Body of pancreas (tissue), 4 donors: ENCODE data around the gene NXF3. TPM values are rescaled to one million over a fixed set of nuclear protein-coding genes. Genes with fewer than 3 reads are reported as not detected.
"Not testable (repeated sequence)": the region's sequence is repeated elsewhere in the genome, so short reads cannot be mapped to it uniquely, and the experiment has no call there.

Source experiments
- ATAC-seq: fragments of 150-250 bp; one replicate; pipeline ENCODE4 v1.9.1; 2016
- DNase-seq, 4 donors: peaks; one replicate each; pipeline ENCODE4 v3.0.0-alpha.2; 2019
- H3K27ac ChIP-seq, 4 donors: fragments of 200-600 bp; sonication (generic); 1 replicate in 3 of 4; 2 replicates in 1 of 4; pipeline versions ENCODE4 v1.5.1 to v1.6.1; 2016 to 2019; ENCODE audit warnings: mild to moderate bottlenecking in 1 of 4, mixed read lengths in 1 of 4, moderate library complexity in 1 of 4
- H3K27me3 ChIP-seq, 2 donors: fragments of 200-600 bp; sonication (generic); one replicate each; pipeline ENCODE4 v1.6.0; 2016; ENCODE audit warnings: mild to moderate bottlenecking in 1 of 2
- H3K36me3 ChIP-seq, 2 donors: fragments of 200-600 bp; sonication (generic); replicated peaks in 1 of 2; 2 replicates each; pipeline ENCODE4 v1.5.1; 2016; ENCODE audit warnings: low read depth in 2 of 2; ENCODE audit not compliant: insufficient read depth in 1 of 2
- H3K4me1 ChIP-seq: fragments of 200-600 bp; sonication (generic); one replicate; pipeline ENCODE4 v1.6.0; 2016
- H3K4me3 ChIP-seq, 2 donors: fragments of 200-600 bp; sonication (generic); 1 replicate in 1 of 2; 2 replicates in 1 of 2; pipeline ENCODE4 v1.5.1; 2016 to 2019
- H3K9me3 ChIP-seq, 3 donors: fragments of 200-600 bp; sonication (generic); 1 replicate in 2 of 3; 2 replicates in 1 of 3; pipeline ENCODE4 v1.5.1; 2016
- CTCF ChIP-seq, 7 experiments: fragments of 450-650 bp in 4 of 7; fragments of 200-600 bp in 3 of 7; sonication (generic) in 3 of 7; IDR thresholded peaks; one replicate each; pipeline ENCODE4 v1.5.1; 2016 to 2019; ENCODE audit warnings: antibody characterized with exemption in 7 of 7
- POLR2A ChIP-seq, 3 donors: fragments of 450-650 bp; IDR thresholded peaks; one replicate each; pipeline ENCODE4 v1.6.1; 2016; ENCODE audit warnings: antibody characterized with exemption in 3 of 3, mild to moderate bottlenecking in 2 of 3
- WGBS, 2 donors: methylation state at CpG; one replicate each; pipeline ENCODE4 v1.1.5; 2017; 5-methylcytosine and 5-hydroxymethylcytosine counted together
- intact Hi-C: fragments of 100-400 bp; cut with DNase I; formaldehyde crosslinking; loops from one replicate; pipeline ENCODE4 v1.15.1; 2023
- total RNA-seq, 2 donors: library from RNA; depleted of rRNA; stranded (reverse); fragments of >200 nt; gene quantifications; one replicate each; pipeline ENCODE4 v1.1.0, GENCODE V29; 2016

The NXF3 gene
- total RNA-seq, 2 donors from 2014 or later: 0.26 TPM; not detected in 1

- Histone ChIP-seq H3K36me3 (no peaks in the 10 kb centered on the region), H3K9me3 (no peaks in the 10 kb centered on the region), H3K27me3 (no peaks in the 10 kb centered on the region), H3K4me1 (no peaks in the 10 kb centered on the region), H3K27ac (peak overlapping the region in 3 of 4 donors; percentile 17 to 45 (median 38)), H3K4me3 (no peak overlapping the region)
- peak; percentile 83 for ATAC-seq
- TF ChIP-seq CTCF (IDR thresholded peaks at IDR 0.05) (no peak), POLR2A (IDR thresholded peaks at IDR 0.05) (peak in 1 of 3 donors; percentile 11)
- WGBS, 2 donors: 29% methylated on average over 4 of the region's 4 CpGs; no CpG with 5 or more reads in 1 of the 2 donors
- peak; percentile 21 to 46 (median 31) for DNase-seq
- intact Hi-C loops: no loop called here
Observed at GRCh38 chrX:103107836-103108235, 14.9 kb upstream of the NXF3 start.

DNA sequence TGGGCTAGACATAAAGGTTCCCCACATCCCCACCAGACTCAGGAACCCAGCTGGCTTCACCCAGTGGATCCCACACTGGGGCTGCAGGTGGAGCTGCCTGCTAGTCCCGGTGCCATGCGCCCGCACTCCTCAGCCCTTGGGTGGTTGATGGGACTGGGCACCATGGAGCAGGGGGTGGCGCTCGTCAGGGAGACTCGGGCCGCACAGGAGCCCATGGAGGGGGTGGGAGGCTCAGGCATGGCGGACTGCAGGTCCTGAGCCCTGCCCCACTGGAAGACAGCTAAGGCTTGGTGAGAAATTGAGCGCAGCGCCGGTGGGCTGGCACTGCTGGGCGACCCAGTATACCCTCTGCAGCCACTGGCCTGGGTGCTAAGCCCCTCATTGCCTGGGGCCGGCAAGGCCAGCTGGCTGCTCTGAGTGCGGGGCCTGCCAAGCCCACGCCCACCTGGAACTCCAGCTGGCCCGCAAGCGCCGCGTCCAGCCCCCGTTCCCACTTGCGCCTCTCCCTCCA, 14.3 kb upstream of the NXF3 start:
- peak overlapping the region in 2 of 4 donors; percentile 17 to 38 for H3K27ac ChIP-seq
- ATAC-seq, H3K27me3 ChIP-seq, intact Hi-C loops, H3K4me3 ChIP-seq, H3K9me3 ChIP-seq, DNase-seq, H3K4me1 ChIP-seq, H3K36me3 ChIP-seq: not testable (repeated sequence)
- WGBS, 2 donors: 32% methylated on average over 5 of the region's 21 CpGs; no CpG with 5 or more reads in 1 of the 2 donors

- H3K27ac ChIP-seq, H3K9me3 ChIP-seq, H3K27me3 ChIP-seq, intact Hi-C loops, H3K36me3 ChIP-seq, H3K4me1 ChIP-seq, ATAC-seq, H3K4me3 ChIP-seq, DNase-seq: not testable (repeated sequence)
- 90% methylated on average over 11 of the region's 26 CpGs; no CpG with 5 or more reads in 1 of the 2 donors for WGBS, 2 donors
Observed at GRCh38 chrX:103104370-103104769, 11.4 kb upstream of the NXF3 start.

DNA sequence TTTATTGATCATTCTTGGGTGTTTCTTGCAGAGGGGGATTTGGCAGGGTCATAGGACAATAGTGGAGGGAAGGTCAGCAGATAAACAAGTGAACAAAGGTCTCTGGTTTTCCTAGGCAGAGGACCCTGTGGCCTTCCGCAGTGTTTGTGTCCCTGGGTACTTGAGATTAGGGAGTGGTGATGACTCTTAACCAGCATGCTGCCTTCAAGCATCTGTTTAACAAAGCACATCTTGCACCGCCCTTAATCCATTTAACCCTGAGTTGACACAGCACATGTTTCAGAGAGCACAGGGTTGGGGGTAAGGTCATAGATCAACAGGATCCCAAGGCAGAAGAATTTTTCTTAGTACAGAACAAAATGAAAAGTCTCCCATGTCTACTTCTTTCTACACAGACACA, 10.9 kb upstream of the NXF3 start:
- ATAC-seq, H3K27ac ChIP-seq, H3K4me1 ChIP-seq, H3K36me3 ChIP-seq, intact Hi-C loops, H3K27me3 ChIP-seq, DNase-seq, H3K4me3 ChIP-seq, H3K9me3 ChIP-seq: not testable (repeated sequence)
- WGBS, 2 donors: no CpG with 5 or more reads among the region's 2 CpGs

- TF ChIP-seq POLR2A (IDR thresholded peaks at IDR 0.05) (no peak), CTCF (IDR thresholded peaks at IDR 0.05) (no peak)
- Histone ChIP-seq H3K27me3 (no peaks in the 10 kb centered on the region), H3K36me3 (no peaks in the 10 kb centered on the region), H3K4me1 (no peaks in the 10 kb centered on the region), H3K9me3 (no peaks in the 10 kb centered on the region), H3K27ac (peak overlapping the region in 2 of 4 donors; percentile 12 to 37), H3K4me3 (no peak overlapping the region)
- DNase-seq: peak in 2 of 4 donors; percentile 6 to 12
- intact Hi-C loops: no loop called here
- ATAC-seq: no peak
- WGBS, 2 donors: 12 to 15% methylated on average over 3 of the region's 3 CpGs
Observed at GRCh38 chrX:103101299-103102042, 8.5 kb upstream of the NXF3 start.

GRCh38 chrX:103100484-103100883, 7.5 kb upstream of the NXF3 start:
- Histone ChIP-seq H3K4me3 (no peak overlapping the region), H3K4me1 (no peaks in the 10 kb centered on the region), H3K27me3 (no peaks in the 10 kb centered on the region), H3K36me3 (no peaks in the 10 kb centered on the region), H3K9me3 (no peaks in the 10 kb centered on the region), H3K27ac (no peak overlapping the region)
- TF ChIP-seq CTCF (IDR thresholded peaks at IDR 0.05) (no peak), POLR2A (IDR thresholded peaks at IDR 0.05) (no peak)
- no peak for DNase-seq
- 86 to 94% methylated on average over 4 of the region's 4 CpGs for WGBS, 2 donors
- ATAC-seq: no peak
- intact Hi-C loops: no loop called here
